GM23338 (cell line): ENCODE measurements around the gene AHI1. TPM values are rescaled to one million over a fixed set of nuclear protein-coding genes. Genes with fewer than 3 reads are reported as not detected.

ENCODE experiments used
- ATAC-seq: fragments of 200-7000 bp; cut with Tn5 transposase; 3 replicates; pipeline ENCODE4 v1.9.1; 2020
- DNase-seq: peaks from one replicate; pipeline ENCODE4 v3.0.0-alpha.2; 2015; ENCODE audit warnings: low spot score
- H2AFZ ChIP-seq: fragments of 200-600 bp; sonication (generic); 2 replicates; pipeline ENCODE4 v1.8.0; 2016; ENCODE audit warnings: antibody characterized with exemption, mild to moderate bottlenecking, moderate library complexity
- H3F3A ChIP-seq: fragments of 200-600 bp; sonication (generic); replicated peaks from 2 replicates; pipeline ENCODE4 v1.8.0; 2017; ENCODE audit warnings: antibody characterized with exemption, mixed run types, low read depth
- H3K27ac ChIP-seq: fragments of 200-600 bp; sonication (generic); 2 replicates; pipeline ENCODE4 v1.6.1; 2016; ENCODE audit warnings: low read depth
- H3K27me3 ChIP-seq: fragments of 200-600 bp; sonication (generic); 2 replicates; pipeline ENCODE4 v1.8.0; 2016; ENCODE audit warnings: mild to moderate bottlenecking, mixed run types, moderate library complexity; ENCODE audit not compliant: insufficient read depth
- H3K36me3 ChIP-seq: fragments of 200-600 bp; sonication (generic); 2 replicates; pipeline ENCODE4 v1.8.0; 2016; ENCODE audit warnings: mild to moderate bottlenecking; ENCODE audit not compliant: insufficient read depth
- H3K4me1 ChIP-seq: fragments of 200-600 bp; sonication (generic); 2 replicates; pipeline ENCODE4 v1.8.0; 2016; ENCODE audit warnings: mild to moderate bottlenecking, moderate library complexity; ENCODE audit not compliant: insufficient read depth
- H3K4me2 ChIP-seq: fragments of 200-600 bp; sonication (generic); 2 replicates; pipeline ENCODE4 v1.7.1; 2017; ENCODE audit warnings: mixed run types
- H3K4me3 ChIP-seq: fragments of 200-600 bp; sonication (generic); 2 replicates; pipeline ENCODE4 v1.6.1; 2016; ENCODE audit warnings: mixed run types
- H3K79me2 ChIP-seq: fragments of 200-600 bp; sonication (generic); replicated peaks from 2 replicates; pipeline ENCODE4 v1.8.0; 2017; ENCODE audit warnings: mild to moderate bottlenecking; ENCODE audit not compliant: insufficient read depth
- H3K9me2 ChIP-seq: fragments of 200-600 bp; sonication (generic); 2 replicates; pipeline ENCODE4 v1.8.0; 2017; ENCODE audit not compliant: insufficient read depth
- H4K20me1 ChIP-seq: fragments of 200-600 bp; sonication (generic); replicated peaks from 2 replicates; pipeline ENCODE4 v1.8.0; 2017; ENCODE audit warnings: mild to moderate bottlenecking; ENCODE audit not compliant: insufficient read depth
- H3K27ac Mint-ChIP-seq: 2 replicates; pipeline ENCODE4 v1.8.0; 2020; ENCODE audit warnings: inconsistent platforms, mild to moderate bottlenecking, moderate library complexity, mixed read lengths
- H3K27me3 Mint-ChIP-seq: 3 replicates; pipeline ENCODE4 v1.8.0; 2022; ENCODE audit warnings: low read depth, mild to moderate bottlenecking, moderate library complexity, mixed read lengths, inconsistent platforms; ENCODE audit not compliant: insufficient read depth, poor library complexity
- H3K36me3 Mint-ChIP-seq: 3 replicates; pipeline ENCODE4 v1.8.0; 2021; ENCODE audit warnings: low read depth, mild to moderate bottlenecking, inconsistent platforms, moderate library complexity, mixed read lengths
- H3K4me1 Mint-ChIP-seq: 3 replicates; pipeline ENCODE4 v1.8.0; 2020; ENCODE audit warnings: mild to moderate bottlenecking, inconsistent platforms, mixed read lengths
- H3K4me3 Mint-ChIP-seq: 3 replicates; pipeline ENCODE4 v1.8.0; 2021; ENCODE audit warnings: moderate library complexity, mild to moderate bottlenecking, inconsistent platforms, mixed read lengths
- H3K9me3 Mint-ChIP-seq: 3 replicates; pipeline ENCODE4 v1.8.0; 2020; ENCODE audit warnings: moderate library complexity, mild to moderate bottlenecking, inconsistent platforms, mixed read lengths
- EZH2 ChIP-seq: fragments of 200-600 bp; sonication (generic); IDR thresholded peaks from one replicate; pipeline ENCODE4 v1.8.0; 2017; ENCODE audit warnings: antibody characterized with exemption, mild to moderate bottlenecking, low read depth; ENCODE audit not compliant: unreplicated experiment
- EZH2phosphoT487 ChIP-seq: fragments of 200-600 bp; sonication (generic); IDR thresholded peaks from one replicate; pipeline ENCODE4 v1.8.1; 2018; ENCODE audit warnings: antibody characterized with exemption; ENCODE audit not compliant: unreplicated experiment
- JUNB ChIP-seq: IDR thresholded peaks from one replicate; pipeline ENCODE4 v1.6.1; 2016; ENCODE audit warnings: antibody characterized with exemption; ENCODE audit not compliant: unreplicated experiment
- NANOG ChIP-seq: IDR thresholded peaks from 2 replicates; pipeline ENCODE4 v1.6.1; 2016; ENCODE audit warnings: antibody characterized with exemption, borderline replicate concordance
- POLR2AphosphoS5 ChIP-seq: IDR thresholded peaks from 2 replicates; pipeline ENCODE4 v1.6.1; 2016; ENCODE audit warnings: antibody characterized with exemption, low read depth
- REST ChIP-seq: IDR thresholded peaks from one replicate; pipeline ENCODE4 v1.6.1; 2018; ENCODE audit warnings: antibody characterized with exemption; ENCODE audit not compliant: unreplicated experiment
- ZNF114 ChIP-seq: fragments of 250-450 bp; sonication (Bioruptor Pico); IDR thresholded peaks from 2 replicates; pipeline ENCODE4 v1.5.0; 2020; ENCODE audit warnings: mild to moderate bottlenecking, moderate library complexity
- ZNF331 ChIP-seq: fragments of 250-450 bp; sonication (Bioruptor Pico); IDR thresholded peaks from 2 replicates; pipeline ENCODE4 v1.5.0; 2020; ENCODE audit warnings: low read depth, mild to moderate bottlenecking, moderate library complexity
- polyA plus RNA-seq: library from polyadenylated mRNA; unstranded; fragments of >200 nt; fragmentation: Nextera tagmentation; extraction: Ambion mirVana; gene quantifications from 2 replicates; pipeline ENCODE4 v1.2.1, GENCODE V29; 2016
- total RNA-seq: library from RNA; depleted of rRNA; stranded (reverse); fragments of >200 nt; shearing (Covaris generic); gene quantifications from 2 replicates; pipeline ENCODE4 v1.2.3, GENCODE V29; 2014
- TF ChIP-seq, protein P1 (sequence below), 2 experiments: fragments of 200-600 bp in 1 of 2; sonication (generic) in 1 of 2; conservative IDR thresholded peaks; 2 replicates each; pipeline versions ENCODE4 v1.5.1 to v1.6.1; 2016 to 2017; ENCODE audit warnings: antibody characterized with exemption in 2 of 2, low read depth in 2 of 2, mild to moderate bottlenecking in 2 of 2, moderate library complexity in 1 of 2
- TF ChIP-seq, protein P2 (sequence below): fragments of 250-450 bp; sonication (Bioruptor Pico); IDR thresholded peaks from 2 replicates; pipeline ENCODE4 v1.5.0; 2020; ENCODE audit warnings: mild to moderate bottlenecking, moderate library complexity

The AHI1 gene
- total and polyA plus RNA-seq, 2 experiments from 2014 or later = 19.8 to 72.9 TPM

DNA sequence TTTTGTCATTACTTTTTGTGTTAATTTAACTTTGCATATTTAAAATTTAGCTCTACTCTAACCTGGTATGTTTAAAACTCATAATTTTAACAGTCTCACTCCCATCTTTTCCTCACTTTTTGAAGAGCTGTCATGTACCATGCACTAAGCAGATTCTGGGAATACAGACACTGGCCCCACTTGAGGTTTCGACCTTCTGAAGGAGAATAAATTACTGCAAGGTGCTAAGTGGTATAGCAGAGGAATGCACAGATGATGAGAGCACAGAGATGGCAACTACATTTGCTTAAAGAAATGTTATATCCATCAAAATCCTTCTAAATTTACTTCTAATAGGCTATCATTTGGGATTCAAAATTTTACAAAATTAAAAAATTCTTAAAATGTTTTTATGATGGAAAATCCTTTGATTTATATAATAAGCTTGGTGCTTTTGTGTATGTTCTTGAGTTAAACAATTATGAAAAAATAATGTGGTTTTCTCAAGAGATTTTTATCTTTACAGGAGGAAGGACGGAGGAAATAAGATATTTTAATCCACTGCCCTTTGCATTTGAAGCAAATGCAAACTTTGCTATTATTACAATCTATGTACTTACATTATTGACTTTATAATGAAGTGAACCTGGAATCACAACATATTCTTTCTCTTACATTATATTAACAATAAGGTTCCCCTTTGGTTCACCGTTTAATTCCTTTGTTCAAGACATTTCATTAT lies 79.3 kb downstream of the AHI1 start:
- Histone ChIP-seq H3K27me3 (no peaks in the 10 kb centered on the region), H3K4me1 (no peaks in the 10 kb centered on the region), H3F3A (no peaks in the 10 kb centered on the region), H3K4me3 (no peak overlapping the region), H3K79me2 (no peaks in the 10 kb centered on the region), H3K4me2 (no peak overlapping the region), H3K36me3 (no peaks in the 10 kb centered on the region), H2AFZ (no peak overlapping the region), H4K20me1 (no peaks in the 10 kb centered on the region), H3K27ac (no peak overlapping the region), H3K9me2 (no peaks in the 10 kb centered on the region)
- Mint-ChIP-seq H3K36me3 (0 out of 3 replicates have a peak, but pooled peaks cover 3% of the 10 kb centered on the region), H3K27me3 (no peaks in the 10 kb centered on the region), H3K9me3 (no peaks in the 10 kb centered on the region), H3K4me3 (no peak overlapping the region), H3K27ac (no peak overlapping the region), H3K4me1 (peaks cover 17% of the 10 kb centered on the region)
- no peak for DNase-seq
- ATAC-seq = no peak
- TF ChIP-seq ZNF114 = no peak
- TF ChIP-seq EZH2 = no peak
- TF ChIP-seq, protein P1, sequence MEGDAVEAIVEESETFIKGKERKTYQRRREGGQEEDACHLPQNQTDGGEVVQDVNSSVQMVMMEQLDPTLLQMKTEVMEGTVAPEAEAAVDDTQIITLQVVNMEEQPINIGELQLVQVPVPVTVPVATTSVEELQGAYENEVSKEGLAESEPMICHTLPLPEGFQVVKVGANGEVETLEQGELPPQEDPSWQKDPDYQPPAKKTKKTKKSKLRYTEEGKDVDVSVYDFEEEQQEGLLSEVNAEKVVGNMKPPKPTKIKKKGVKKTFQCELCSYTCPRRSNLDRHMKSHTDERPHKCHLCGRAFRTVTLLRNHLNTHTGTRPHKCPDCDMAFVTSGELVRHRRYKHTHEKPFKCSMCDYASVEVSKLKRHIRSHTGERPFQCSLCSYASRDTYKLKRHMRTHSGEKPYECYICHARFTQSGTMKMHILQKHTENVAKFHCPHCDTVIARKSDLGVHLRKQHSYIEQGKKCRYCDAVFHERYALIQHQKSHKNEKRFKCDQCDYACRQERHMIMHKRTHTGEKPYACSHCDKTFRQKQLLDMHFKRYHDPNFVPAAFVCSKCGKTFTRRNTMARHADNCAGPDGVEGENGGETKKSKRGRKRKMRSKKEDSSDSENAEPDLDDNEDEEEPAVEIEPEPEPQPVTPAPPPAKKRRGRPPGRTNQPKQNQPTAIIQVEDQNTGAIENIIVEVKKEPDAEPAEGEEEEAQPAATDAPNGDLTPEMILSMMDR (conservative IDR thresholded peaks at IDR 0.05; ENCODE audit: low read depth in 2 of 2) = no peak
- no peak for TF ChIP-seq ZNF331 (CRISPR knock-in tag)

GRCh38 chr6:135412761-135413160 lies 84.8 kb downstream of the AHI1 start:
- no peaks in the 10 kb centered on the region for H3K4me1 Mint-ChIP-seq
- no peaks in the 10 kb centered on the region for H3K79me2 ChIP-seq
- TF ChIP-seq EZH2 (no peak), JUNB (no peak), REST (no peak), POLR2AphosphoS5 (no peak), NANOG (no peak), EZH2phosphoT487 (no peak)
- TF ChIP-seq, protein P2, sequence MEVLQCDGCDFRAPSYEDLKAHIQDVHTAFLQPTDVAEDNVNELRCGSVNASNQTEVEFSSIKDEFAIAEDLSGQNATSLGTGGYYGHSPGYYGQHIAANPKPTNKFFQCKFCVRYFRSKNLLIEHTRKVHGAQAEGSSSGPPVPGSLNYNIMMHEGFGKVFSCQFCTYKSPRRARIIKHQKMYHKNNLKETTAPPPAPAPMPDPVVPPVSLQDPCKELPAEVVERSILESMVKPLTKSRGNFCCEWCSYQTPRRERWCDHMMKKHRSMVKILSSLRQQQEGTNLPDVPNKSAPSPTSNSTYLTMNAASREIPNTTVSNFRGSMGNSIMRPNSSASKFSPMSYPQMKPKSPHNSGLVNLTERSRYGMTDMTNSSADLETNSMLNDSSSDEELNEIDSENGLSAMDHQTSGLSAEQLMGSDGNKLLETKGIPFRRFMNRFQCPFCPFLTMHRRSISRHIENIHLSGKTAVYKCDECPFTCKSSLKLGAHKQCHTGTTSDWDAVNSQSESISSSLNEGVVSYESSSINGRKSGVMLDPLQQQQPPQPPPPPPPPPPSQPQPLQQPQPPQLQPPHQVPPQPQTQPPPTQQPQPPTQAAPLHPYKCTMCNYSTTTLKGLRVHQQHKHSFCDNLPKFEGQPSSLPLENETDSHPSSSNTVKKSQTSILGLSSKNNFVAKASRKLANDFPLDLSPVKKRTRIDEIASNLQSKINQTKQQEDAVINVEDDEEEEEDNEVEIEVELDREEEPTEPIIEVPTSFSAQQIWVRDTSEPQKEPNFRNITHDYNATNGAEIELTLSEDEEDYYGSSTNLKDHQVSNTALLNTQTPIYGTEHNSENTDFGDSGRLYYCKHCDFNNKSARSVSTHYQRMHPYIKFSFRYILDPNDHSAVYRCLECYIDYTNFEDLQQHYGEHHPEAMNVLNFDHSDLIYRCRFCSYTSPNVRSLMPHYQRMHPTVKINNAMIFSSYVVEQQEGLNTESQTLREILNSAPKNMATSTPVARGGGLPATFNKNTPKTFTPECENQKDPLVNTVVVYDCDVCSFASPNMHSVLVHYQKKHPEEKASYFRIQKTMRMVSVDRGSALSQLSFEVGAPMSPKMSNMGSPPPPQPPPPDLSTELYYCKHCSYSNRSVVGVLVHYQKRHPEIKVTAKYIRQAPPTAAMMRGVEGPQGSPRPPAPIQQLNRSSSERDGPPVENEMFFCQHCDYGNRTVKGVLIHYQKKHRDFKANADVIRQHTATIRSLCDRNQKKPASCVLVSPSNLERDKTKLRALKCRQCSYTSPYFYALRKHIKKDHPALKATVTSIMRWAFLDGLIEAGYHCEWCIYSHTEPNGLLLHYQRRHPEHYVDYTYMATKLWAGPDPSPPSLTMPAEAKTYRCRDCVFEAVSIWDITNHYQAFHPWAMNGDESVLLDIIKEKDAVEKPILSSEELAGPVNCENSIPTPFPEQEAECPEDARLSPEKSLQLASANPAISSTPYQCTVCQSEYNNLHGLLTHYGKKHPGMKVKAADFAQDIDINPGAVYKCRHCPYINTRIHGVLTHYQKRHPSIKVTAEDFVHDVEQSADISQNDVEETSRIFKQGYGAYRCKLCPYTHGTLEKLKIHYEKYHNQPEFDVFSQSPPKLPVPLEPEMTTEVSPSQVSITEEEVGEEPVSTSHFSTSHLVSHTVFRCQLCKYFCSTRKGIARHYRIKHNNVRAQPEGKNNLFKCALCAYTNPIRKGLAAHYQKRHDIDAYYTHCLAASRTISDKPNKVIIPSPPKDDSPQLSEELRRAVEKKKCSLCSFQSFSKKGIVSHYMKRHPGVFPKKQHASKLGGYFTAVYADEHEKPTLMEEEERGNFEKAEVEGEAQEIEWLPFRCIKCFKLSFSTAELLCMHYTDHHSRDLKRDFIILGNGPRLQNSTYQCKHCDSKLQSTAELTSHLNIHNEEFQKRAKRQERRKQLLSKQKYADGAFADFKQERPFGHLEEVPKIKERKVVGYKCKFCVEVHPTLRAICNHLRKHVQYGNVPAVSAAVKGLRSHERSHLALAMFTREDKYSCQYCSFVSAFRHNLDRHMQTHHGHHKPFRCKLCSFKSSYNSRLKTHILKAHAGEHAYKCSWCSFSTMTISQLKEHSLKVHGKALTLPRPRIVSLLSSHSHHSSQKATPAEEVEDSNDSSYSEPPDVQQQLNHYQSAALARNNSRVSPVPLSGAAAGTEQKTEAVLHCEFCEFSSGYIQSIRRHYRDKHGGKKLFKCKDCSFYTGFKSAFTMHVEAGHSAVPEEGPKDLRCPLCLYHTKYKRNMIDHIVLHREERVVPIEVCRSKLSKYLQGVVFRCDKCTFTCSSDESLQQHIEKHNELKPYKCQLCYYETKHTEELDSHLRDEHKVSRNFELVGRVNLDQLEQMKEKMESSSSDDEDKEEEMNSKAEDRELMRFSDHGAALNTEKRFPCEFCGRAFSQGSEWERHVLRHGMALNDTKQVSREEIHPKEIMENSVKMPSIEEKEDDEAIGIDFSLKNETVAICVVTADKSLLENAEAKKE (CRISPR knock-in tag) = no peak

More at GRCh38 chr6:135412761-135413160, 84.8 kb downstream of the AHI1 start:
- H3K27ac Mint-ChIP-seq = no peak overlapping the region
- Histone ChIP-seq H4K20me1 (no peaks in the 10 kb centered on the region), H3K36me3 (peaks cover 2% of the 10 kb centered on the region; the same call in 1 of the 2 replicates), H3K27ac (no peak overlapping the region), H3K4me2 (no peak overlapping the region), H3K4me3 (no peak overlapping the region), H3K27me3 (no peaks in the 10 kb centered on the region), H3K4me1 (no peaks in the 10 kb centered on the region), H3F3A (no peaks in the 10 kb centered on the region), H2AFZ (no peak overlapping the region), H3K9me2 (no peaks in the 10 kb centered on the region)
- no peak overlapping the region for H3K4me3 Mint-ChIP-seq
- ATAC-seq (no peak), DNase-seq (no peak)
- peaks cover 4% of the 10 kb centered on the region for H3K27me3 Mint-ChIP-seq
- H3K36me3 Mint-ChIP-seq = no peaks in the 10 kb centered on the region
- H3K9me3 Mint-ChIP-seq = no peaks in the 10 kb centered on the region
